Measurements from ENCODE around the gene WNT7A. TPM values are rescaled to one million over a fixed set of nuclear protein-coding genes. Genes with fewer than 3 reads are reported as not detected.

WNT7A gene
- total RNA-seq, 1 donor from 2014 or later, result not detected

GRCh38 chr3:13826672-13827071 is 53.2 kb downstream of the WNT7A start:
- no peak for TF ChIP-seq CTCF (IDR thresholded peaks at IDR 0.05; ENCODE audit: unreplicated experiment)
- Mint-ChIP-seq H3K4me3 (ENCODE audit: unreplicated experiment) (no peak overlapping the region), H3K9me3 (ENCODE audit: unreplicated experiment) (no peaks in the 10 kb centered on the region), H3K36me3 (ENCODE audit: low read depth, unreplicated experiment) (peaks cover 4% of the 10 kb centered on the region), H3K4me1 (ENCODE audit: unreplicated experiment) (no peaks in the 10 kb centered on the region), H3K27me3 (ENCODE audit: unreplicated experiment) (peaks cover 11% of the 10 kb centered on the region), H3K27ac (ENCODE audit: unreplicated experiment) (no peak overlapping the region)
- DNase-seq (ENCODE audit: low spot score), result no peak

DNA sequence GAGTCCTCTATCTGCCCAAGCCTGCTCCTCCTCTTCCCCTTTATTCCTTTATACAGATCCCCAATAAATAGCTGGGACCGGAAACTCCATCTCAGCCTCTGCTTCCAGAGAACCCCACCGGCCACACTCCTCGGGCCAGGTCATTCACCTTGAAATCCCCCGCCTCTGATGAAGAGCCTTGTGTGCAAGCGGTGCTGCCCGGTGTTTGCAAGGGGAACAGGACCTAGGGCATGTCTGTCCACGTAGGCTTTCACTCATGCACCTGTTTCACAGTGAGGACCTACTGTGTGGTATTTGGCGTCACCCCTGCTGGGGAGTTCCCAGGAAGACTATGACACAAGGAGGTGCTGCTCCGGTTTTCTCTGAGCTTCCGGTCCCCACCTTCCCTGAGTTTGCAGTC is 54.0 kb downstream of the WNT7A start:
- no peak overlapping the region for H3K4me3 Mint-ChIP-seq (ENCODE audit: unreplicated experiment)
- H3K27me3 Mint-ChIP-seq (ENCODE audit: unreplicated experiment), result peaks cover 7% of the 10 kb centered on the region
- H3K9me3 Mint-ChIP-seq (ENCODE audit: unreplicated experiment), result no peaks in the 10 kb centered on the region
- no peaks in the 10 kb centered on the region for H3K4me1 Mint-ChIP-seq (ENCODE audit: unreplicated experiment)
- no peak overlapping the region for H3K27ac Mint-ChIP-seq (ENCODE audit: unreplicated experiment)
- DNase-seq (ENCODE audit: low spot score), result no peak
- no peak for TF ChIP-seq CTCF (IDR thresholded peaks at IDR 0.05; ENCODE audit: unreplicated experiment)
- peaks cover 4% of the 10 kb centered on the region for H3K36me3 Mint-ChIP-seq (ENCODE audit: low read depth, unreplicated experiment)

DNA sequence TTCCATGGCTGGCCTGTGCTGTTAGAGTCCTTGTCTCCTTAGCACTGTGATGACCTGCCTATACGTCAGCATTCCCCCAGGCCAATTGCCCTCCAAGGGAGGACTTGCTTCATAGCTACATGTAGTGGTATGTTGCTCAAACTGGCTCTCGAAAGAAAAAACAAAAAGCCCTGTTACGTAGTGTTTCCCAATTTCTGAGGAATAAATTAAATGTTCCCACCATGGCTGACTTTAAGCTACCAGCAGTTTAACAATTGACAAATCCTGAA is 54.6 kb downstream of the WNT7A start:
- Mint-ChIP-seq H3K4me1 (ENCODE audit: unreplicated experiment) (no peaks in the 10 kb centered on the region), H3K27ac (ENCODE audit: unreplicated experiment) (no peak overlapping the region), H3K27me3 (ENCODE audit: unreplicated experiment) (peaks cover 6% of the 10 kb centered on the region), H3K4me3 (ENCODE audit: unreplicated experiment) (no peak overlapping the region), H3K9me3 (ENCODE audit: unreplicated experiment) (no peaks in the 10 kb centered on the region), H3K36me3 (ENCODE audit: low read depth, unreplicated experiment) (peaks cover 4% of the 10 kb centered on the region)
- no peak for DNase-seq (ENCODE audit: low spot score)
- TF ChIP-seq CTCF (IDR thresholded peaks at IDR 0.05; ENCODE audit: unreplicated experiment), result no peak

GRCh38 chr3:13824521-13825310 is 55.2 kb downstream of the WNT7A start:
- Mint-ChIP-seq H3K27me3 (ENCODE audit: unreplicated experiment) (peaks cover 6% of the 10 kb centered on the region), H3K4me1 (ENCODE audit: unreplicated experiment) (no peaks in the 10 kb centered on the region), H3K9me3 (ENCODE audit: unreplicated experiment) (no peaks in the 10 kb centered on the region), H3K27ac (ENCODE audit: unreplicated experiment) (no peak overlapping the region), H3K4me3 (ENCODE audit: unreplicated experiment) (no peak overlapping the region), H3K36me3 (ENCODE audit: low read depth, unreplicated experiment) (peaks cover 4% of the 10 kb centered on the region)
- no peak for TF ChIP-seq CTCF (IDR thresholded peaks at IDR 0.05; ENCODE audit: unreplicated experiment)
- DNase-seq (ENCODE audit: low spot score), result no peak

- peaks cover 2% of the 10 kb centered on the region for H3K27me3 Mint-ChIP-seq (ENCODE audit: unreplicated experiment)
- no peaks in the 10 kb centered on the region for H3K9me3 Mint-ChIP-seq (ENCODE audit: unreplicated experiment)
- no peak overlapping the region for H3K4me3 Mint-ChIP-seq (ENCODE audit: unreplicated experiment)
- no peak for DNase-seq (ENCODE audit: low spot score)
- peaks cover 4% of the 10 kb centered on the region for H3K36me3 Mint-ChIP-seq (ENCODE audit: low read depth, unreplicated experiment)
- no peaks in the 10 kb centered on the region for H3K4me1 Mint-ChIP-seq (ENCODE audit: unreplicated experiment)
- TF ChIP-seq CTCF (IDR thresholded peaks at IDR 0.05; ENCODE audit: unreplicated experiment), result no peak
- H3K27ac Mint-ChIP-seq (ENCODE audit: unreplicated experiment), result no peak overlapping the region
Observed at GRCh38 chr3:13823692-13824091, 56.2 kb downstream of the WNT7A start.

Data from endothelial cell (in vitro differentiated cells).